Neural cell (in vitro differentiated cells): Measurements from ENCODE around the gene ASH1L. TPM values are rescaled to one million over a fixed set of nuclear protein-coding genes. Genes with fewer than 3 reads are reported as not detected.

Source experiments
- H2AFZ ChIP-seq: fragments of 200-600, 300-800 bp; sonication (generic), shearing (Covaris generic); 2 replicates; pipeline ENCODE4 v1.6.0; 2014; ENCODE audit warnings: low read depth, mild to moderate bottlenecking, antibody characterized with exemption, low read length, moderate library complexity
- H3F3A ChIP-seq: fragments of 200-600 bp; shearing (Covaris generic); 2 replicates; pipeline ENCODE4 v1.6.1; 2016; ENCODE audit warnings: mild to moderate bottlenecking, moderate library complexity, mixed read lengths, antibody characterized with exemption, low read length; ENCODE audit not compliant: insufficient read depth, poor library complexity, severe bottlenecking
- H3K27ac ChIP-seq: fragments of 200-600, 300-800 bp; sonication (generic), shearing (Covaris generic); 2 replicates; pipeline ENCODE4 v1.5.1; 2014; ENCODE audit warnings: mild to moderate bottlenecking, low read length, moderate library complexity
- H3K27me3 ChIP-seq: fragments of 300-800, 200-600 bp; sonication (generic), shearing (Covaris generic); 2 replicates; pipeline ENCODE4 v1.6.0; 2014; ENCODE audit warnings: mild to moderate bottlenecking, low read depth, low read length, moderate library complexity; ENCODE audit not compliant: insufficient read depth
- H3K36me3 ChIP-seq: fragments of 300-800, 200-600 bp; sonication (generic), shearing (Covaris generic); 2 replicates; pipeline ENCODE4 v1.5.1; 2014; ENCODE audit warnings: mild to moderate bottlenecking, antibody characterized with exemption, low read length, moderate library complexity; ENCODE audit not compliant: insufficient read depth
- H3K4me2 ChIP-seq: fragments of 300-800, 200-600 bp; sonication (generic), shearing (Covaris generic); 2 replicates; pipeline ENCODE4 v1.6.0; 2014; ENCODE audit warnings: mild to moderate bottlenecking, low read length
- H3K4me3 ChIP-seq: fragments of 300-800, 200-600 bp; sonication (generic), shearing (Covaris generic); 2 replicates; pipeline ENCODE4 v1.5.1; 2014; ENCODE audit warnings: mild to moderate bottlenecking, low read length, moderate library complexity
- H3K79me2 ChIP-seq: fragments of 200-600 bp; shearing (Covaris generic); replicated peaks from 2 replicates; pipeline ENCODE4 v1.6.0; 2014; ENCODE audit warnings: mild to moderate bottlenecking, low read length, moderate library complexity; ENCODE audit not compliant: insufficient read depth
- H3K9ac ChIP-seq: fragments of 300-800, 200-600 bp; sonication (generic), shearing (Covaris generic); 2 replicates; pipeline ENCODE4 v1.6.1; 2016; ENCODE audit warnings: mild to moderate bottlenecking, low read length, mixed read lengths
- H3K9me2 ChIP-seq: fragments of 200-600 bp; shearing (Covaris generic); 2 replicates; pipeline ENCODE4 v1.6.1; 2016; ENCODE audit warnings: mild to moderate bottlenecking, low read length, mixed read lengths; ENCODE audit not compliant: insufficient read depth
- H3K9me3 ChIP-seq: fragments of 200-600, 300-800 bp; sonication (generic), shearing (Covaris generic); 2 replicates; pipeline ENCODE4 v1.6.1; 2016; ENCODE audit warnings: mild to moderate bottlenecking, mixed run types, low read length, moderate library complexity, mixed read lengths
- H4K20me1 ChIP-seq: fragments of 200-600 bp; shearing (Covaris generic); 2 replicates; pipeline ENCODE4 v1.6.1; 2016; ENCODE audit warnings: mild to moderate bottlenecking, mixed run types; ENCODE audit not compliant: insufficient read depth
- EP300 ChIP-seq: fragments of 450-650 bp; conservative IDR thresholded peaks from 2 replicates; pipeline ENCODE4 v1.6.1; 2014; ENCODE audit warnings: antibody characterized with exemption, mild to moderate bottlenecking, moderate library complexity; ENCODE audit not compliant: poor library complexity, severe bottlenecking
- EZH2 ChIP-seq: fragments of 200-600, 300-800 bp; shearing (Covaris generic), sonication (generic); IDR thresholded peaks from 2 replicates; pipeline ENCODE4 v1.6.1; 2014; ENCODE audit warnings: antibody characterized with exemption, low read length, borderline replicate concordance, mild to moderate bottlenecking; ENCODE audit not compliant: insufficient read depth, poor library complexity, severe bottlenecking
- MXI1 ChIP-seq: fragments of 450-650 bp; conservative IDR thresholded peaks from 2 replicates; pipeline ENCODE4 v1.6.1; 2014; ENCODE audit warnings: antibody characterized with exemption, mild to moderate bottlenecking; ENCODE audit not compliant: poor library complexity, severe bottlenecking
- POLR2AphosphoS5 ChIP-seq: IDR thresholded peaks from 2 replicates; pipeline ENCODE4 v1.6.1; 2012
- RAD21 ChIP-seq: fragments of 450-650 bp; conservative IDR thresholded peaks from 2 replicates; pipeline ENCODE4 v1.6.1; 2014; ENCODE audit warnings: antibody characterized with exemption, mild to moderate bottlenecking, moderate library complexity
- SMC3 ChIP-seq: fragments of 450-650 bp; conservative IDR thresholded peaks from 2 replicates; pipeline ENCODE4 v1.6.1; 2014; ENCODE audit warnings: antibody characterized with exemption, mild to moderate bottlenecking, moderate library complexity; ENCODE audit not compliant: poor library complexity
- TAF1 ChIP-seq: IDR thresholded peaks from 2 replicates; pipeline ENCODE4 v1.6.1; 2012; ENCODE audit warnings: low read depth
- polyA plus RNA-seq: library from polyadenylated mRNA; depleted of rRNA; stranded (reverse); fragments of >200 nt; gene quantifications from 2 replicates; pipeline ENCODE4 v1.2.3, GENCODE V29; 2014
- TF ChIP-seq, protein P1 (sequence below): fragments of 450-650 bp; IDR thresholded peaks from 2 replicates; pipeline ENCODE4 v1.5.1; 2014; ENCODE audit warnings: antibody characterized with exemption, mild to moderate bottlenecking, moderate library complexity; ENCODE audit not compliant: poor library complexity, severe bottlenecking
- TF ChIP-seq, protein P2 (sequence below): IDR thresholded peaks from 2 replicates; pipeline ENCODE4 v1.6.1; 2012; ENCODE audit warnings: borderline replicate concordance

ASH1L gene
- polyA plus RNA-seq, 1 donor from 2014 or later, result 16.2 TPM

DNA sequence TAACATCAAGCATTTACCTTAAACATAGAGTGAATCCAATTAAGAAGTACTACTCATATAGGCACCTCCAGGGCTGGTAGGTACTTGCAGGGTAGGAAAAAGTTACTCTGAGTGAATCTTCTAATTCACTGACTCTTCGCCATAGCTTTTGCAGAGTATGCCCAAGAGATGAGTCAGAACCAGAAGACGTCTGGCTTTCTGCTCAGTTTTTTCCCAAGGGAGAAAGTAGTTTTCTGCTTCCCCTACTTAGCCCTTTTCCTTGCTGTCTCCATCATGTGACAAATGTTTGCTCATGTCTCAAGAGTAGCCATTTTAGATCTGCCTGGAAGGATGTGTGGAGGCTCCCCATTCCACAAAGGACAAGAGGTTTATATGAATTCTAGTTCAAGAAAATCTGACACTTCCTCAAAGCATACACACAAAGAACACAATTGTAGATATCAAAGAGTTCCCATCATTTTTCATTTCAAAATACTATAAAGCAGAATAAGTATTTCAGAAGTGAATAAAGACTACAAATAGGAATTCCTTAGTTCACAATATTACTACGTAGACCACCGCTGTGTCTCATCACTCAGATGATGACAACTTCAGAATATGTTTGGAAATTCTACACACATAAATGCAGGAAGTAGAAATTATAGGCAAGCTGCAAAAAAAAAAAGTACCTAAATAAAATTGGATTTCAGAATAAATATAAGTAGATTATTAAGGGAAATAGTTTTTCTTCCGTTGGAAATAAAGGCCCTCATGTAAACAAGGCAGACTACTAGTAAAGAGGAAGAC is 98.5 kb downstream of the ASH1L start:
- Histone ChIP-seq H3K9ac (no peak overlapping the region), H3K27ac (no peak overlapping the region), H4K20me1 (no peaks in the 10 kb centered on the region), H3F3A (no peaks in the 10 kb centered on the region), H3K79me2 (peaks cover 5% of the 10 kb centered on the region), H2AFZ (no peak overlapping the region), H3K4me2 (no peak overlapping the region), H3K9me3 (no peaks in the 10 kb centered on the region), H3K27me3 (no peaks in the 10 kb centered on the region), H3K9me2 (no peaks in the 10 kb centered on the region), H3K4me3 (no peak overlapping the region), H3K36me3 (peaks cover 4% of the 10 kb centered on the region)
- TF ChIP-seq, protein P1, sequence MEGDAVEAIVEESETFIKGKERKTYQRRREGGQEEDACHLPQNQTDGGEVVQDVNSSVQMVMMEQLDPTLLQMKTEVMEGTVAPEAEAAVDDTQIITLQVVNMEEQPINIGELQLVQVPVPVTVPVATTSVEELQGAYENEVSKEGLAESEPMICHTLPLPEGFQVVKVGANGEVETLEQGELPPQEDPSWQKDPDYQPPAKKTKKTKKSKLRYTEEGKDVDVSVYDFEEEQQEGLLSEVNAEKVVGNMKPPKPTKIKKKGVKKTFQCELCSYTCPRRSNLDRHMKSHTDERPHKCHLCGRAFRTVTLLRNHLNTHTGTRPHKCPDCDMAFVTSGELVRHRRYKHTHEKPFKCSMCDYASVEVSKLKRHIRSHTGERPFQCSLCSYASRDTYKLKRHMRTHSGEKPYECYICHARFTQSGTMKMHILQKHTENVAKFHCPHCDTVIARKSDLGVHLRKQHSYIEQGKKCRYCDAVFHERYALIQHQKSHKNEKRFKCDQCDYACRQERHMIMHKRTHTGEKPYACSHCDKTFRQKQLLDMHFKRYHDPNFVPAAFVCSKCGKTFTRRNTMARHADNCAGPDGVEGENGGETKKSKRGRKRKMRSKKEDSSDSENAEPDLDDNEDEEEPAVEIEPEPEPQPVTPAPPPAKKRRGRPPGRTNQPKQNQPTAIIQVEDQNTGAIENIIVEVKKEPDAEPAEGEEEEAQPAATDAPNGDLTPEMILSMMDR, result no peak
- TF ChIP-seq, protein P2, sequence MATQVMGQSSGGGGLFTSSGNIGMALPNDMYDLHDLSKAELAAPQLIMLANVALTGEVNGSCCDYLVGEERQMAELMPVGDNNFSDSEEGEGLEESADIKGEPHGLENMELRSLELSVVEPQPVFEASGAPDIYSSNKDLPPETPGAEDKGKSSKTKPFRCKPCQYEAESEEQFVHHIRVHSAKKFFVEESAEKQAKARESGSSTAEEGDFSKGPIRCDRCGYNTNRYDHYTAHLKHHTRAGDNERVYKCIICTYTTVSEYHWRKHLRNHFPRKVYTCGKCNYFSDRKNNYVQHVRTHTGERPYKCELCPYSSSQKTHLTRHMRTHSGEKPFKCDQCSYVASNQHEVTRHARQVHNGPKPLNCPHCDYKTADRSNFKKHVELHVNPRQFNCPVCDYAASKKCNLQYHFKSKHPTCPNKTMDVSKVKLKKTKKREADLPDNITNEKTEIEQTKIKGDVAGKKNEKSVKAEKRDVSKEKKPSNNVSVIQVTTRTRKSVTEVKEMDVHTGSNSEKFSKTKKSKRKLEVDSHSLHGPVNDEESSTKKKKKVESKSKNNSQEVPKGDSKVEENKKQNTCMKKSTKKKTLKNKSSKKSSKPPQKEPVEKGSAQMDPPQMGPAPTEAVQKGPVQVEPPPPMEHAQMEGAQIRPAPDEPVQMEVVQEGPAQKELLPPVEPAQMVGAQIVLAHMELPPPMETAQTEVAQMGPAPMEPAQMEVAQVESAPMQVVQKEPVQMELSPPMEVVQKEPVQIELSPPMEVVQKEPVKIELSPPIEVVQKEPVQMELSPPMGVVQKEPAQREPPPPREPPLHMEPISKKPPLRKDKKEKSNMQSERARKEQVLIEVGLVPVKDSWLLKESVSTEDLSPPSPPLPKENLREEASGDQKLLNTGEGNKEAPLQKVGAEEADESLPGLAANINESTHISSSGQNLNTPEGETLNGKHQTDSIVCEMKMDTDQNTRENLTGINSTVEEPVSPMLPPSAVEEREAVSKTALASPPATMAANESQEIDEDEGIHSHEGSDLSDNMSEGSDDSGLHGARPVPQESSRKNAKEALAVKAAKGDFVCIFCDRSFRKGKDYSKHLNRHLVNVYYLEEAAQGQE, result no peak
- TF ChIP-seq MXI1, result no peak
- TF ChIP-seq POLR2AphosphoS5, result no peak
- no peak for TF ChIP-seq SMC3
- TF ChIP-seq RAD21, result no peak
- no peak for TF ChIP-seq EZH2
- no peak for TF ChIP-seq EP300
- no peak for TF ChIP-seq TAF1

DNA sequence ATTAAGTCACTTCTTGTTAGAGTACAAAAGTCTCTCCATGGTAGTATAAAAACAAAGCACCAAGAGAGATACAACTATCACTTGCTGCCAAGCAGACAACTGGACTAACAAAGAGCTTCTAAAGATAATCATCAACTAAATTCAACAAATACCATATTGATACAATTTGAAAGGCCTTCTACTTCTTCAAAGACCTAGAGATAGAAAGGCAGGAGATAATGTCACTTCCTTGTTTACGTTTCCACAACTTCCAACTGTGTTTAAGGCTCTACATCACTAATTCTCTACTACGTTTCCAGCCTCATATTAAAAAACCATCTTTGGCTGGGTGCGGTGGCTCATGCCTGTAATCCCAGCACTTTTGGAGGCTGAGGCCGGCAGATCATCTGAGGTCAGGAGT is 104.5 kb downstream of the ASH1L start:
- TF ChIP-seq, protein P2, result no peak
- TF ChIP-seq, protein P1, result no peak
- TF ChIP-seq RAD21 (no peak), EP300 (no peak), MXI1 (no peak), TAF1 (no peak), EZH2 (no peak), POLR2AphosphoS5 (no peak), SMC3 (no peak)
- H4K20me1 ChIP-seq, result no peaks in the 10 kb centered on the region
- no peaks in the 10 kb centered on the region for H3K79me2 ChIP-seq
- H3K9me2 ChIP-seq, result no peaks in the 10 kb centered on the region
- no peaks in the 10 kb centered on the region for H3K27me3 ChIP-seq
- H2AFZ ChIP-seq, result no peak overlapping the region
- H3K36me3 ChIP-seq, result peaks cover 3% of the 10 kb centered on the region
- no peak overlapping the region for H3K4me2 ChIP-seq
- H3K4me3 ChIP-seq, result no peak overlapping the region
- no peak overlapping the region for H3K27ac ChIP-seq
- H3K9ac ChIP-seq, result no peak overlapping the region
- H3F3A ChIP-seq, result no peaks in the 10 kb centered on the region
- H3K9me3 ChIP-seq, result no peaks in the 10 kb centered on the region
